HG02840 (cell line): ENCODE measurements around the gene SAMD8.
"Not testable (repeated sequence)": the region's sequence is repeated elsewhere in the genome, so short reads cannot be mapped to it uniquely, and the experiment has no call there.

Source experiments
- ATAC-seq: cut with Tn5 transposase; IDR thresholded peaks from one replicate; pipeline ENCODE4 v1.9.1; 2021; ENCODE audit warnings: mild to moderate bottlenecking, moderate library complexity, moderate number of reproducible peaks; ENCODE audit not compliant: unreplicated experiment, low FRiP score

SAMD8 gene

GRCh38 chr10:75209086-75209920, 97.8 kb downstream of the SAMD8 start:
- ATAC-seq = peak; percentile 2

GRCh38 chr10:75209921-75210281, 98.4 kb downstream of the SAMD8 start:
- ATAC-seq = peak; percentile 55

- ATAC-seq = peak; percentile 87
Observed at GRCh38 chr10:75210282-75211006, 99.0 kb downstream of the SAMD8 start, which contains the start of gene VDAC2. Gene VDAC2, plus strand, starts transcription at chr10:75210796. Its CDS starts 363 bp downstream, at chr10:75211159.

- ATAC-seq = no peak
Observed at GRCh38 chr10:75211007-75211691, 99.7 kb downstream of the SAMD8 start.

- no peak for ATAC-seq
Observed at GRCh38 chr10:75212343-75212742, 100.9 kb downstream of the SAMD8 start.

- no peak for ATAC-seq
Observed at GRCh38 chr10:75220274-75220673, 108.8 kb downstream of the SAMD8 start.

- ATAC-seq = not testable (repeated sequence)
Observed at GRCh38 chr10:75221492-75221891, 110.0 kb downstream of the SAMD8 start.

GRCh38 chr10:75223507-75223906, 112.1 kb downstream of the SAMD8 start:
- no peak for ATAC-seq

GRCh38 chr10:75226095-75226494, 114.6 kb downstream of the SAMD8 start:
- no peak for ATAC-seq

GRCh38 chr10:75226656-75227055, 115.2 kb downstream of the SAMD8 start:
- no peak for ATAC-seq

GRCh38 chr10:75228278-75228677, 116.8 kb downstream of the SAMD8 start:
- no peak for ATAC-seq

- no peak for ATAC-seq
Observed at GRCh38 chr10:75228834-75229233, 117.4 kb downstream of the SAMD8 start.

- no peak for ATAC-seq
Observed at GRCh38 chr10:75229971-75230370, 118.5 kb downstream of the SAMD8 start.

GRCh38 chr10:75230600-75231038, 119.2 kb downstream of the SAMD8 start:
- ATAC-seq = no peak
